HG03135 (cell line): ENCODE measurements around the gene ZNF32.
"Not testable (repeated sequence)": the region's sequence is repeated elsewhere in the genome, so short reads cannot be mapped to it uniquely, and the experiment has no call there.

ENCODE experiments used
- ATAC-seq: cut with Tn5 transposase; IDR thresholded peaks from one replicate; pipeline ENCODE4 v1.9.1; 2021; ENCODE audit warnings: mild to moderate bottlenecking, moderate library complexity; ENCODE audit not compliant: unreplicated experiment

Gene ZNF32

DNA sequence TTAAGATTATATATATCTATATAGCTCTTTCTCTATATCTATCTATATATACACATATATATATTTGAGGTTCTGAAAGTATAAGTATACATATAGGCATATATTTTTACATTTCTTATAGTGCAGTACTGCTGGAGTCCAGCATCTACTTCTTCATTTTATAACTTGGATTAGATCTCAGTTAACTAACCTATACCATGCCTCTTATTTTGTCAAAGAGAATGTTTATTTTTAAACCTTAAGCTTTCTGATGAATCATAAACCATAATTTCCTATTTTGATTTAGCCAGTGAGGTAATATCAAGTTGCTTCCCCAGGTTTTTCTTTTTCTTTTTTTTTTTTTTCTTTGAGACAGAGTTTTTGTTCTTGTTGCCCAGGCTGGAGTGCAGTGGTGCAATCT lies 8.1 kb downstream of the ZNF32 start:
- ATAC-seq: no peak

DNA sequence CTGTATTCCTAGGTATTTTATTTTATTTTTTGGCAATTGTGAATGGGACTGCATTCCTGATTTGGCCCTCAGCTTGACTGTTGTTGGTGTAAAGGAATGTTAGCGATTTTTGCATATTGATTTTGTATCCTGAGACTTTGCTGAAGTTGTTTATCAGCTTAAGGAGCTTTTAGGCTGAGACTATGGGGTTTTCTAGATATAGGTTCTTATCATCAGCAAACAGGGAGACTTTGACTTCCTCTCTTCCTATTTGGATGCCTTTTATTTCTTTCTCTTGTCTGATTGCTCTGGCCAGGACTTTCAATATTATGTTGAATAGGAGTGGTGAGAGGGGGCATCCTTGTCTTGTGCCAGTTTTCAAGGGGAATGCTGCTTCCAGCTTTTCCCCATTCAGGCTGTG lies 12.9 kb downstream of the ZNF32 start:
- ATAC-seq: not testable (repeated sequence)

DNA sequence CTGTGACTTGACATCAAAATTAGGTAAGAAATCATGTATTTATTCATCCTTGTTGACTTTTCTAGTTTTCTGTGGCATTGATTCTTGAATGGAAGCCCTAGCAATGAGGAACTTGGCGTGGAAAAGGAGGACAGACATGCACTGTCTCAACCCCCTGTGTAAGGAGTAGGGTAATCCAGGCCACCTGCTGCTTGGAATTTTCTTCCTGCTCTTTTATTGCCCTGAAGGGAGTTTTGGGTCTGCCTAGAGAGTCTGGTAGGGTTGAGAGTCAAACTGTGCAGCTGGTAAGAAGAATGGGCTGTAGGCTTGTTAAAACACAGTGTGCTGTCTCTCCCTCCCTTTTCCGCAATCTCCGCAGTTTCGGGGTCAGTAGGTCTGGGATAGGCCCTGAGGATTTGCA lies 19.7 kb downstream of the ZNF32 start:
- no peak for ATAC-seq

DNA sequence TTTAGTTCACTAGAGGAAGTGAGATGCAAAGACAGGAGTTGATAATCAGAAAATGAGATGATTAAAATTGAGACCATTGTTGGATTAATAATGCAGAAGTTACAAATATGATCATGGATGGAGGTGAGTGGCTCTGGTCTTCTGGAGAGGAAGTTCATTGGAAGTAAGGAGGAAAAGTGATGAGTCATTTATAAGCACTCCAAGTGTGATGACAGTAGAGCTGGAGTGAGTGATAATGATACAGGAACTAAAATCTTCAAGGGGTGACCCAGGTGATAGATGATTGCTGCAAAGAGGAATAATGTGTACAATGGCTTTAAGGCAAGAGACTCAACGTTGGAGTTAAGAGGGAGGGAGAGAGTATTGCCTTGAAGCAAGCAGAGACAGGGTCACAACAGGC lies 20.7 kb downstream of the ZNF32 start:
- ATAC-seq: no peak

DNA sequence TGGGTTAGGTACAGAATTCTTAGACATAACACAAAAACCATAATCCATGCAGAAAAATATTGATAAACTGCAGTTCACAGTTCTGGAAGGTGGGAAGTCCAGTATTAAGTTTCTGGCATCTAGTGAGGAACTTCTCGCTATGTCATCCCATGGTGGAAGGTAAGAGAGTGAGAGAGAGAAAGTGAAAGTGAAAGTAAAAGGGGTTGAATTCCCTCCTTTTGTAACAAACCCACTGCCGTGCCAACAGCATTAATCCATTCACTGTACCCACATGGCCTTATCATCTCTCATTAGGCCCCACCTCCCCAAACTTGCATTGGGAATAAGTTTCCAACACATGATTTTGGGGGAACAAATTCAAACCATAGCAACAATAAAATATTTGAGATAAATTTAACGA lies 25.3 kb downstream of the ZNF32 start:
- no peak for ATAC-seq

DNA sequence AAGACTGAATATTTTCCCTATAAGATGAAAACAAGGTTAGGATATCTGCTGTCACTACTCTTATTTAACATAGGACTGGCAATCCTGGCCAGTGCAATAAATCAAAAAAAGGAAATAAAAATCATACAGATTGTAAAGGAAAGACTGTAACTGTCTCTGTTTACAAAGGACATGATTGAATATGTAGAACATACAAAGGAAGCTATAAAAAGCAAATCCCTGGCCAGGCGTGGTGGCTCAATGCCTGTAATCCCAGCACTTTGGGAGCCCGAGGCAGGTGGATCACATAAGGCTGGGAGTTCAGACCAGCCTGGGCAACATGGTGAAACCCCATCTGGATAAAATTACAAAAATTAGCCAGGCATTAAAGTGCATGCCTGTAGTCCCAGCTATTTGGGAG lies 26.6 kb downstream of the ZNF32 start:
- no peak for ATAC-seq

DNA sequence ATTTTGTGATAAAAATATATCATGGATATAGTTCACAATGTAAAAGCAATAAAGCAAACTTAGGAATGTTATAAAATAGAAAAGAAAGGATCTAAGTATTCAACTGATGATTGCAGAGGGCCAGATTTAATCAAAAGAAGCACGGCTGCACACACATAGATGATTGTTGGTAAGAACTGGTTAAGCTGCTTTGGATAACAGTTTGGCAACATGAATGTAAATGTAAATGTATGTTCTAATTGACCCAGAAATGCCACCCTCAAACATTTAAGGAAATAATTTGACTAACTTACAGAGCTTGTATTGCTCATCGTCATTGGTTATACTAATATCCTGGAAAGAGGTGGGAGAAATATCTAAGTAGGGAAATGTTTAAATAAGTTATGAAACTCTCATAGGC lies 29.3 kb downstream of the ZNF32 start:
- no peak for ATAC-seq

DNA sequence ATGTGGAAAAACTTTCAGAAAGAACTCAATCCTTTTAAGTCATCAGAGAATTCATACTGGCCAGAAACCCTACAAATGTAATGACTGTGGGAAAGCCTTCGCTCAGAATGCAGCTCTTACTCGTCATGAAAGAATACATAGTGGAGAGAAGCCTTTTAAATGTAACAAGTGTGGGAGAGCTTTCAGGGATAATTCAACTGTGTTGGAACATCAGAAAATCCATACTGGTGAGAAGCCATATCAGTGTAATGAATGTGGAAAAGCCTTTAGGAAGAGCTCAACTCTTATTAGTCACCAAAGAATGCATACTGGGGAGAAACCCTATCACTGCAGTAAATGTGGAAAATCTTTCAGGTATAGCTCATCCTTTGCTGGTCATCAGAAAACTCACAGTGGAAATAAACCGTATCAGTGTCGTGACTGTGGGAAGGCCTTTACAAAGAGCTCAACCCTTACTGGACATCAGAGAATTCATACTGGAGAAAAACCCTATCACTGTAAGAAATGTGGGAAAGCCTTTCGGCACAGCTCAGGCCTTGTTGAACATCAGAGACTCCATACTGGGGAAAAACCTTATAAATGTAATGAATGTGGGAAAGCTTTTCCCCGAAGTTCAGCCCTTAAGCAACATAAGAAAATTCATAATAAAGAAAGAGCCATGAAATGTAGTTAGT lies 31.8 kb downstream of the ZNF32 start:
- no peak for ATAC-seq

DNA sequence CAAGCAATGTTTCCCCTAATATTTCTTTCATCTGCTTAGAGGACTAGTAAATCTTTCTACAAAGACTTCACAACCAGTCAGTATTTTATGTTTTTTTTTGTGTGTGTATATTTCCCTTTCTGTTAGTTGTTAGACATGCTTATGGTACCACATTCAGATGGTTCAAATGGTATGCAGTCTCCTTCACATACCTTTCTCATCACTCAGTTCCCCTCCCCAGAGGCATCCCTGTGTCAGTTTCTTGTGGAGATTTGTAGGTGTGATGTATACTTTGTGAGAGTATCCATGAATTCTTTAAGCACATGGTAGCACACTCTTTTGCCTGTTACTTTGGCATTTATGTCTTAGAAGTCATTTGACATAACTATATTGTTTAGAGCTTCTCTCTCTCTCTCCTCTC lies 38.0 kb downstream of the ZNF32 start:
- ATAC-seq: no peak

DNA sequence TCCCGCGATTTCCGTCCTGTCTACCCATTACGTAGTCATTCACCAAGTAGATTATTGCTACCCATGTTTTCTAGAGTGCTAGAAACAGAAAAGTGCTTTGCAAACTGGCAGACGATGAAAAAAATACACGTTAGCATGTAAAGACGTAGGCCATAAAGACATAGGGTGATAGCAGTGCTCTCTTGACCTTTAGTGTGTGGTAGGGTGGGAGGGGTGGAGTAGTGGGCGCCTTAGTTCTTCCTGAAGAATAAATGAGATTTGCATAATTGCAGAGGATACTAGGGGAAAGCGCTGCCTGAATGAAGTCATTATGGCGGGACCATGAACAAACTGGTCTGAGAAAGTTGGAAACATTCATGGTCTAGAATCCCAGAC lies 41.5 kb downstream of the ZNF32 start:
- ATAC-seq: no peak

DNA sequence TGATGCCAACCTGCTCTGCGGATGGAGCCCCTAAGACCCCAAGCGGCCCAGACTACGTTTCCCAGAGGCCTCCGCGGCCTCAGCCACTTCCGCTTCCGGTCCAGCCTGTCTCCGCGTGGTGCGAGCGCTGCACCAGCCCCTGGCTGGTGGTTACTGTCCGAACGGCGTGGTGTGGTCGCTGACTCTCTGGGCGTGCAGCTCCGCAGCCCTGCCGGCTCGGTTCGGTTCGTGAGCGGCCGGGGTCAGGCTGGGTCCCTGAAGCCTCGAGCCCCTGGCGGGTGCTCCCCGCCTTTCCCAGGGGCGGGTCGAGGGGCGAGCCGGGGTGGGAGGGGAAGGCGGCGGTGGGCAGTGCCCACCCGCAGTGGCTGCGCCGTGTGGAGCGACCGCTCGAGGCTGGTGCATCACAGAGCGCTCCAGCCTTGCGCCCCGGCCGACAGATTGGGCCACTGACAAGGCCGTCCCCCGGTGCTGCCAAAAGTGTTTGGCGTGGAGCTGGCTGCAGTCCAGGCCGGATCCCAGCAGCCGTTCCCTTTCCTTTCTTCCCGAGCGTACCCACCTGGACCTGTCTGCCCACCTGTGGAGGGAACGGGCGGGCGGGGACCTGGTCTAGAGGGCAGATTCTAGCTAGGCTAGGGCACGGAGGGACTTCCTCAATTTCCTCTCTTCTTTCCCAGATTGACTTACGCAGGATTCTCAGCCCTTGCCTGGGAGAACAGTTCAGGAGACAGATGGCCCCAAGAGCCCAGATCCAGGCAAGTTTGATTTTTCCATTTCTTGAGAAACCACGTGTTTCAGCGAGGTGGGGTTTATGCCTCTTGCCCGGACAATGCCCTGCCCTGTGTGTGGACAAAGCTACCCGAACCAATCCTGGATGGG lies 42.1 kb downstream of the ZNF32 start, which contains the start of gene ZNF485:
Gene ZNF485 (plus strand): TSS at position 116 of the 876 bp plus-strand sequence. CDS start 613 bp downstream, at position 729.
- ATAC-seq: peak; percentile 98

DNA sequence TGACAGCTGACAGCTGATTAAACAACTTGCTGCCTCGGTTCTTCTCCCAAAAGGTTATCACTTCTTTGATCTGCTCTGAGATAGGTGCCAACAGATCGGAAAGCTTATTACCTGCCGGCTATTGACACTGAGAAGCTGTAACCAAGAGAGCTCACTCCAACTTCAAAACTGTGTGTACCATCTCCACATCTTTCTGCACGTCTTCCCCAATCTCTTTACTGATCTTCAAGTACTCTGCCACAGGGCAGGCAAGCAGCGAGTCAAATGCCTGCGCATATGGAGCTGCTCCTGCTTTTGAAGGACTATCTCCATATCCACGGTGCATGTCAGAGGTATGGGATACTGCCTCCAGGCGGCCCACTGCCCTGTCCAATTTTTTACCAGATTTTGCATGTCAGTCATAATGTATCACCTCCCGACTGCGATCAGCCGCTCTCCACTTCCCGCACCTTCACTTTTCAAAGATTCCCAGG lies 42.8 kb downstream of the ZNF32 start:
- ATAC-seq: peak; percentile 13

DNA sequence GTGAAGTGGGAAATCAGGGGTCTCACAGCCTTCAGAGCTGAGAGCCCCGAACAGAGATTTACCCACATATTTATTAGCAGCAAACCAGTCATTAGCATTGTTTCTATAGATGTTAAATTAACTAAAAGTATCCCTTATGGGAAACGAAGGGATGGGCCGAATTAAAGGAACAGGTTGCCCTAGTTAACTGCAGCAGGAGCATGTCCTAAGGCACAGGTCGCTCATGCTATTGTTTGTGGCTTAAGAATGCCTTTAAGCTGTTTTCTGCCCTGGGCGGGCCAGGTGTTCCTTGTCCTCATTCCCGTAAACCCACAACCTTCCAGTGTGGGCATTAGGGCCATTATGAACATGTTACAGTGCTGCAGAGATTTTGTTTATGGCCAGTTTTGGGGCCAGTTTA lies 47.1 kb downstream of the ZNF32 start:
- ATAC-seq: not testable (repeated sequence)

DNA sequence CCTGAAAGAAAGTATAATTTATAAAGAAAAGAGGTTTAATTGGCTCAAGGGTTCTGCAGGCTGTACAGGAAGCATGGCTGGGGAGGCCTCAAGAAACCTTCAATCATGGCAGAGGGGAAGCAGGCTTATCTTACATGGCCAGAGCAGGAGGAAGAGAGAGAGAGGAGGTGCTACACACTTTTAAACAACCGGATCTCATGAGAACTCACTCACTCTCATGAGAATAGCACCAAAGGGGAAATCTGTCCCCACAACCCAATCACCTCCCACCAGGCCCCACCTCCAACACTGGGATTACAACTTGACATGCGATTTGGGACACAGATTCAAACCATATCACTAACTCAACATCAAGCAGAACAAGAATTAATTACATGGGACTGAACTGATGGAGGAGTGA lies 49.3 kb downstream of the ZNF32 start:
- no peak for ATAC-seq

DNA sequence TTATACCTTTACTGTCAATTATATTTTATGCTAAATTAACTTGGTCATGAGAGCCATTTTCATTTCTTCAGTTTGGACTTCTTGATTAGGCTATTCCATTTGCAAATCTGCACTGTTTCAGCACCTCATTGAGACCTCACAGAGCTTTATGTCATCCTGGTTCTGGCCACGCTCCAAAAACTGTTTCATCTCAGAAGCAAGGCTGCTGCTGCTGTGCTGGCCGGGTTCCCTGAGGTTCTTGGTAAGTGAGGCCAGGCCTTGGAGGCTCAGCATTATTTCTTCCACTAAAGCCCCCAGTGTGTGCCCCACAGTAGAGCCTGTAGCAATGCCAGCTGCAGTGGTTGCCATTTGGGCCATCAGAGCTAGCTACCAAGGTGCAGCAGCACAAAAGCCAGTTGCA lies 50.2 kb downstream of the ZNF32 start:
- ATAC-seq: no peak

DNA sequence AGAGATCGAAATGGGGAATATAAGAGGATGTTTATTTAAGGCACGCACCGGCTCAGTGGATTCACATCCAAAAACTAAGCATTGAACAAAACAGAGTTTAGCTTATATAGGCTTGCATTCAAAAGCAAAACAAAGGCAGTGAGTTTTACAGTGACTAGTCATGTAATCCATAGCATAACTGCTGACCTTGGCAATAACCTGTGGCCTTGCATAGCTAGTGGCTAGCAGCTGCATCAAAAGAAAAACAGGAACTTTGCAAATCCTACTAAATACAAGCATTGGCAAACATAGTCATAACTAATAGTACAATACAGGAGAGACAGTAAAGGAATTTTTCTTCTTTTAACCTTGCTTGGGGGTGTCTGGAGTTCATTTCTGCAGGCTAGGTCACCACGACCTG lies 52.1 kb downstream of the ZNF32 start:
- ATAC-seq: no peak

DNA sequence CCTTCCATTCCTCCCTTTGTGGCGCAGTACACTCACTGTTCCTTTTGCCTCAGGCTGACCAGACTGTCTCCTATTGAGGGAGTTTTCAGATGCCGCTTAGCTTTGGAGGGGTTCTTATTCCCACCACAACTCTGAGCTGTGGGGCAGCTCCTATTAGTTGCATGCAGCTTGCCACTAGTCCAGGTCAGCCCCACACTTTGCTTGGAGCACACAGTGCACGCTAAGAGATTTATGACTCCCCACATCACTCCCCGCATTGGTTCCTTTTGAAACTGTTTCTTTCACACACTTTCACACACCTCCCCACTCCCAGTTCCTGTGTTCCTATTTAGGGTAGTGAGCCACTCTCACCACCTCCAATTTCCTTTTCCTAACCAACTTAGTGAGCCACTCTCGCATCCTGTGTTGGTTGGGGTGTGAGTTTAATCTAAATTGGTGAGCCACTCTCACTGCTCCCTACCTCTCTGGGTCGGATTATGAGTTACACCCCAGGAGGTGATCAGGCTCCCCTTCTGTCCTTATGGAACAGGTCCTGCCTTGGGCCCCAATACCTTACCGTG lies 52.9 kb downstream of the ZNF32 start:
- ATAC-seq: peak; percentile 33

DNA sequence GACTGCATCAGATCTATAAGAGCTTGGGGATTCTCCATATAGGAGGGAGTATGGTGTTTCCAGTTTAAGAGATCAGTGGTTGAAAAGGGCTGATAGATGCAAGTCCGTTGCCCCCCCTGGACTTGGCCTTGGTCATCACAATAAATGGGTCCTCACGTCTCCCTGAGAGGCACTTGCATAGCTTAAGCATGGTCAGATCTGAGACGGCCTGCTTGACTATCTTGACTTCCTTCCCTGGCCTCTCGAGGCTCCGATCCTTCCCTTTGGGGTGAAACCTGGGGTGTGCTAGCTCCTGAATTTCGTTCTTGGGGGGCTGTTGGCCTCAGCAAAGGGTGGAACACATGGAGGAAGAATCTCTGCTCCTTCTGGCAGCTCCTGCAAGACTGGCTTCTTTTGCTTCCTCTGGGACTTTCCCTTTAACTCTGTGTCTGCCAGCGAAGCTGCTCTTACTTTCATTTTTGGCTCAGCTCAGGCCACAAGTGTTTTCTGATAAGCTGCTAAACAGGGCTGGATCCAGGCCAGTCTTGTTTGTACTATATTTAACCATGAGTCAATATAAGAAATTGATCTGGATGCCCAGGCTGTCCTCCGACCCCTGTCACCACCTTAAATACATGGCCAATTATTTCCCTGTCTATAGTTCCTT lies 53.6 kb downstream of the ZNF32 start:
- ATAC-seq: peak; percentile 98
